Measurements from ENCODE around the gene SH3YL1.

- no peak for TF ChIP-seq TAF1 (IDR thresholded peaks at IDR 0.05; ENCODE audit: borderline replicate concordance, low read depth, low read length)
- no peak for TF ChIP-seq POLR2AphosphoS5 (IDR thresholded peaks at IDR 0.05; ENCODE audit: low read depth, low read length)
Measured at GRCh38 chr2:184695-185094, 79.1 kb downstream of the SH3YL1 start.
